ENCODE results near the gene DCAF4. TPM values are rescaled to one million over a fixed set of nuclear protein-coding genes. Genes with fewer than 3 reads are reported as not detected.

Gene DCAF4, protein sequence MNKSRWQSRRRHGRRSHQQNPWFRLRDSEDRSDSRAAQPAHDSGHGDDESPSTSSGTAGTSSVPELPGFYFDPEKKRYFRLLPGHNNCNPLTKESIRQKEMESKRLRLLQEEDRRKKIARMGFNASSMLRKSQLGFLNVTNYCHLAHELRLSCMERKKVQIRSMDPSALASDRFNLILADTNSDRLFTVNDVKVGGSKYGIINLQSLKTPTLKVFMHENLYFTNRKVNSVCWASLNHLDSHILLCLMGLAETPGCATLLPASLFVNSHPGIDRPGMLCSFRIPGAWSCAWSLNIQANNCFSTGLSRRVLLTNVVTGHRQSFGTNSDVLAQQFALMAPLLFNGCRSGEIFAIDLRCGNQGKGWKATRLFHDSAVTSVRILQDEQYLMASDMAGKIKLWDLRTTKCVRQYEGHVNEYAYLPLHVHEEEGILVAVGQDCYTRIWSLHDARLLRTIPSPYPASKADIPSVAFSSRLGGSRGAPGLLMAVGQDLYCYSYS
- 15.3 TPM for polyA plus RNA-seq
- long read RNA-seq, donor 1, result 0 reads
- long read RNA-seq, donor 2, partial matches to known transcripts, result 0 of 1 reads
- long read RNA-seq, donor 2, other reads (novel, unspliced or antisense), result 0 of 1 reads
- long read RNA-seq, donor 3, result 0 reads
- long read RNA-seq, donor 4, result 0 reads
- long read RNA-seq, donor 5, result 0 reads
- long read RNA-seq, donor 6, partial matches to known transcripts, result 0 of 1 reads
- long read RNA-seq, donor 6, other reads (novel, unspliced or antisense), result 0 of 1 reads
- long read RNA-seq, donor 7, result 0 reads
- long read RNA-seq, donor 8, partial matches to known transcripts, result 0 of 1 reads
- long read RNA-seq, donor 8, other reads (novel, unspliced or antisense), result 0 of 1 reads
- long read RNA-seq, donor 9, result 0 reads
- long read RNA-seq, donor 10, partial matches to known transcripts, result 0 of 1 reads
- long read RNA-seq, donor 10, other reads (novel, unspliced or antisense), result 0 of 1 reads
- long read RNA-seq, donor 11, partial matches to known transcripts, result 0 of 1 reads
- long read RNA-seq, donor 11, other reads (novel, unspliced or antisense), result 0 of 1 reads

DNA sequence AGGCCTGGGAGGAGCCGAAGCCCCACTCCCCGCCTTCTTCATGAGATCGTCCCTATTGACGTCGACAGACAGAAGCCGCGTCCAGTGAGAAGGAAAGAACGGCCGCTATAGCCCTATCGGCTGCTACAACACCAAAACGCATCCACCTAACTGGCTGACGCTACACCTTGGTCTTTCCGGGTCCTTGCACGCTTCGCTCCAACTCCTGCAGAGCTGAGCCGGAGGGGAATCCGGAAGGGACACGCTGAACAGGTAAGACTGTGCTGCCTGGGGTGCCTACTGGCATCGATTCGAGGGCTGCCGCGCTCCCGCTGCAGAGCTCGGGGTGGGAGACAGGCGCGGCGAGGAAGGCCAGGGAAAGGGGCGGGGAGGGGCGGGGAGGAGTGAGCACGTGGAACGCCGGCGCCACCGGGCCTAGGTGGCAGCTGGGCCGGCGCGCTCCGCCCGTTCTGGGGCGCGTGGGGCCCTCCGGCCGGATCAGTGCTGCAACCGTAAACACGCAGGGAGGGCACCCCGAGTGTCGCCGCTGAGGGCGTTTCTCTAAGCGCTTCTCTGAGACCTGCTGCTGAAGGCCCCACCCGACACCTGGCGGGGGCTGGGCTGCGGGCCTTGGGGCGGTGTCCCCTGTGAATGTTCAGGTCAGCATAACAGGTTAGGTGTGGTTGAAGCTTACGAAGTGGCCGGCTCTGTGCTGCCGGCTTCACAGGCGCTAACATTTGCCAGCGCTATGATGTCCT lies at the start of gene DCAF4:
TSS of gene DCAF4 (plus strand) at position 173 of the 737 bp plus-strand sequence. CDS start 11,515 bp downstream, outside the sequence.
- H3K27me3 ChIP-seq (ENCODE audit: control insufficient read depth, insufficient read depth, low read length), result no peaks in the 10 kb centered on the region
- peaks cover 5% of the 10 kb centered on the region for H3K4me1 ChIP-seq (ENCODE audit: control insufficient read depth, insufficient read depth, low read length)
- no CpG with 5 or more reads among the region's 59 CpGs for WGBS (ENCODE audit: insufficient coverage, low lambda C conversion rate)
- peaks cover 3% of the 10 kb centered on the region for H3K9me3 ChIP-seq (ENCODE audit: control insufficient read depth, low read depth, low read length)
- DNase-seq, result peak; percentile 98 to 99
- H3K4me3 ChIP-seq (ENCODE audit: low read length), result peak within 1 kb of the TSS; percentile 77
- H3K36me3 ChIP-seq (ENCODE audit: control insufficient read depth, insufficient read depth, low read length), result no peaks in the 10 kb centered on the region
- H3K27ac ChIP-seq (ENCODE audit: low read length), result peak within 1 kb of the TSS; percentile 93

DNA sequence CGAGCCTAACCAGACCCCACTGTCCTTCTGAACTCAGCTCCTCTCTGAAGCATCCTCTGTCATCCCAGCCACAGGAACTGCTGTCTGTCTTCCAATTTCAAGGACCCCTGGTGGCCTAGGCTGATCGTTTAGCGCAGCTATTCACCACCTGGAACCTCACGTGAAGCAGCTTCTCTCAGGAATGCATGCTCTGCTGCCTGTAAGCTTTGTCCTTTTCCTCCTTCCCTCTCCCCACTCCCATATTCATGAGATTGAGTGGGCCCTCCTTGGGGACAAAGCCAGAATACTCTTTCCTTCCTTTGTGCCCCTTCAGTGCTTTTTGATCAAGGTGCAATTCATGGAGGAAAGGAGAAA lies 49.6 kb upstream of the DCAF4 start:
- Histone ChIP-seq H3K4me1 (ENCODE audit: control insufficient read depth, insufficient read depth, low read length) (no peaks in the 10 kb centered on the region), H3K27ac (ENCODE audit: low read length) (no peak overlapping the region), H3K9me3 (ENCODE audit: control insufficient read depth, low read depth, low read length) (peaks cover 5% of the 10 kb centered on the region), H3K36me3 (ENCODE audit: control insufficient read depth, insufficient read depth, low read length) (no peaks in the 10 kb centered on the region), H3K4me3 (ENCODE audit: low read length) (no peak overlapping the region), H3K27me3 (ENCODE audit: control insufficient read depth, insufficient read depth, low read length) (no peaks in the 10 kb centered on the region)
- WGBS (ENCODE audit: insufficient coverage, low lambda C conversion rate), result no CpG with 5 or more reads among the region's 4 CpGs
- DNase-seq, result no peak

DNA sequence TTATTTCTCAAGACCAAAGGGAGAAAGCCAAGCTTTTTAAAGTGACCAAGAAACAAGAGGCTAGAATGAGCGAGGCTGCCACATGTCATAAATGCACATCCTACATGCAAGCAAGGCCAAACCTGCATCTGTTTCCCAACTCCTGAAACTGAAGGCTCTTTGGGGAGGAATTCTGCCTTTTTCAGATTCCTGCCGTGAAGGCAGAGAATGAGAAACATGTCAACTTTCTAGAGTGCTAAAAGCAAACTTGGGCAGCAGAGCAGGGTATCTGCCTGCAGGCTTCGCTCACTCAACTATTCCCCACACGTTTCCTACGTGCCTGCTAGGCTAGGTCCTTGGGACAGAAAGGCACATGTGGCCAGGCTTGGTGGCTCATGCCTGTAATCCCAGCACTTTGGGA lies 47.5 kb upstream of the DCAF4 start:
- H3K27ac ChIP-seq (ENCODE audit: low read length), result no peak overlapping the region
- H3K36me3 ChIP-seq (ENCODE audit: control insufficient read depth, insufficient read depth, low read length), result no peaks in the 10 kb centered on the region
- WGBS (ENCODE audit: insufficient coverage, low lambda C conversion rate), result no CpG with 5 or more reads among the region's 5 CpGs
- DNase-seq, result no peak
- no peaks in the 10 kb centered on the region for H3K27me3 ChIP-seq (ENCODE audit: control insufficient read depth, insufficient read depth, low read length)
- H3K4me1 ChIP-seq (ENCODE audit: control insufficient read depth, insufficient read depth, low read length), result no peaks in the 10 kb centered on the region
- no peaks in the 10 kb centered on the region for H3K9me3 ChIP-seq (ENCODE audit: control insufficient read depth, low read depth, low read length)
- H3K4me3 ChIP-seq (ENCODE audit: low read length), result no peak overlapping the region

DNA sequence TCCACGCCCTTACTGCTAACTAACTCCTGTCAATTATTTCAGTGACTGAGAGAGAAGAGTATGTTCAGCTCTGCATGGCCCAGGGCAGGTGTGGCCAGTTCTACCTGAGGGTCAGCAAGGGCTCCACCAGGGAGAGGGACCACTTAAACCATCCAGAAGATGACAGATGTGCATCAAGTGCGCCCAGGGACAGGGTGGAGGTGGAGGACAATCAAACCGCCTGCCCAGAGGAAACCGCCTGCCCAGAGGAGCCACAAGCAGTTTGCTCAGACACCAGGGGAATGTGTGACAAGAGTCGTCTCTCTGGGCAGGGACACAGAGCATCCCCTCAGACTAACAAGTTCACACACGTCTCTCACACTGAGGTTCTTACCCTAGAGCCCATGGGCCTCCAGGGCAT lies 46.8 kb upstream of the DCAF4 start:
- no peaks in the 10 kb centered on the region for H3K9me3 ChIP-seq (ENCODE audit: control insufficient read depth, low read depth, low read length)
- WGBS (ENCODE audit: insufficient coverage, low lambda C conversion rate), result 67% methylated on average over 1 of the region's 6 CpGs
- no peaks in the 10 kb centered on the region for H3K27me3 ChIP-seq (ENCODE audit: control insufficient read depth, insufficient read depth, low read length)
- H3K4me1 ChIP-seq (ENCODE audit: control insufficient read depth, insufficient read depth, low read length), result no peaks in the 10 kb centered on the region
- no peak for DNase-seq
- H3K27ac ChIP-seq (ENCODE audit: low read length), result no peak overlapping the region
- H3K36me3 ChIP-seq (ENCODE audit: control insufficient read depth, insufficient read depth, low read length), result no peaks in the 10 kb centered on the region
- H3K4me3 ChIP-seq (ENCODE audit: low read length), result no peak overlapping the region

DNA sequence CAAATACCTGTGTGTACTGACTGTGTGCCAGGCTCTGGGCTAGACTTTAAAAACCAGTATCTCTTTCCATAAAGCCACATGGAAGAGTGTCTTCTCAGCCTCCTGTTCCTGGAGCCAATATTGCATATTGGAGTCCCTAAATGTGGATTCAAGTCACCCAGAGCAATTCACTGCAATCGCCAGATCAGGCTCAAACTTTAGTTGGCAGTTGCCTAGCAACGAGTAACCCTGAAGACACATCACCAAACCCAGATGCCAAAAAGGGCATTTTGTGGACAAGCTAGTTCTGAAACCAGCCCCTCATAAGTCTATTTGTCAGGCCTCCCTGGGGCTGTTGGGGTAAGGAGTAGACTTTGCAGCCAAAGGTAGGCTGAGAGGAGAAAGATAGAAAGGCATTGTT lies 46.1 kb upstream of the DCAF4 start:
- H3K36me3 ChIP-seq (ENCODE audit: control insufficient read depth, insufficient read depth, low read length), result no peaks in the 10 kb centered on the region
- H3K27me3 ChIP-seq (ENCODE audit: control insufficient read depth, insufficient read depth, low read length), result no peaks in the 10 kb centered on the region
- DNase-seq, result no peak
- no CpG with 5 or more reads among the region's 2 CpGs for WGBS (ENCODE audit: insufficient coverage, low lambda C conversion rate)
- no peak overlapping the region for H3K4me3 ChIP-seq (ENCODE audit: low read length)
- H3K9me3 ChIP-seq (ENCODE audit: control insufficient read depth, low read depth, low read length), result no peaks in the 10 kb centered on the region
- H3K4me1 ChIP-seq (ENCODE audit: control insufficient read depth, insufficient read depth, low read length), result no peaks in the 10 kb centered on the region
- H3K27ac ChIP-seq (ENCODE audit: low read length), result no peak overlapping the region

DNA sequence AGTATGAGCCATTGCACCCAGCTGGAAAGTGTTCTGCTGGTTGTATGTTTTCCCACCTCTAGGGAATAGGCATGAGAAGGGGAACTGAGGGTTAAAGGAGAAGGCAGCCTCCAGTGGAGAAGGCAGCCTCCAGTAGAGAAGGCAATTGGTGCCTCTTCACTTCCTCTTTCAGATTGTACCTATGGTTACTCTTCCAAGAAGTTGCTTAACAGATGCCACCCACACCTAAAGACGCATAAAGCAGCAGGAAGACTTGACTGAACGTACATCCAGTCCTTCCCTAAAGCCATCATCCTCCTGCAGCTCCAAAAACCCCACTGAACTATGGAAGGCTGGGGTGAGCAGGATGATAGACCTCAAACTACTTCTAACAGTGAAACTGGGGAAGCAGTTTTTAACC lies 45.4 kb upstream of the DCAF4 start:
- no peaks in the 10 kb centered on the region for H3K27me3 ChIP-seq (ENCODE audit: control insufficient read depth, insufficient read depth, low read length)
- no peaks in the 10 kb centered on the region for H3K4me1 ChIP-seq (ENCODE audit: control insufficient read depth, insufficient read depth, low read length)
- DNase-seq, result no peak
- no CpG with 5 or more reads among the region's 2 CpGs for WGBS (ENCODE audit: insufficient coverage, low lambda C conversion rate)
- H3K27ac ChIP-seq (ENCODE audit: low read length), result no peak overlapping the region
- no peaks in the 10 kb centered on the region for H3K36me3 ChIP-seq (ENCODE audit: control insufficient read depth, insufficient read depth, low read length)
- H3K9me3 ChIP-seq (ENCODE audit: control insufficient read depth, low read depth, low read length), result no peaks in the 10 kb centered on the region
- no peak overlapping the region for H3K4me3 ChIP-seq (ENCODE audit: low read length)

DNA sequence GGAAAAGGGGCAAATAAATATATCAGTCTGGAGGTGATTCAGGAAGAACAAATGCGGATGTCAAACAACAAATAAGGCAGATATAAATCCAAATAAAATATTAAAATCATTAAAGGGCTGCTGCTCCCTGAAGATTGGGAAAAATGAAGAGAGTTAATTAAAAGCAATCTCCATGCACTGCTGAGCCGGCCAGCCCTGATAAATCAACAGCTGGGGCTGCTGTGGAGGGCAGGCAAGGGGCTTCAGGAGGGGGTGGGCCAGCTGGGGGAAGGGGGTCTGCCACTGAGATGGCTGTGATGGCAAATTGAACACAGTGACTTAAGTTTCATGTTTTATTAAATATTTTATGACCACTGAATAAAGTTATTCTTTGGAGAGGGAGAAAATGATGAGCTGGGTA lies 44.7 kb upstream of the DCAF4 start:
- Histone ChIP-seq H3K27me3 (ENCODE audit: control insufficient read depth, insufficient read depth, low read length) (no peaks in the 10 kb centered on the region), H3K36me3 (ENCODE audit: control insufficient read depth, insufficient read depth, low read length) (no peaks in the 10 kb centered on the region), H3K4me3 (ENCODE audit: low read length) (no peak overlapping the region), H3K9me3 (ENCODE audit: control insufficient read depth, low read depth, low read length) (no peaks in the 10 kb centered on the region), H3K4me1 (ENCODE audit: control insufficient read depth, insufficient read depth, low read length) (no peaks in the 10 kb centered on the region), H3K27ac (ENCODE audit: low read length) (no peak overlapping the region)
- WGBS (ENCODE audit: insufficient coverage, low lambda C conversion rate), result 20% methylated on average over 1 of the region's 2 CpGs
- DNase-seq, result no peak

DNA sequence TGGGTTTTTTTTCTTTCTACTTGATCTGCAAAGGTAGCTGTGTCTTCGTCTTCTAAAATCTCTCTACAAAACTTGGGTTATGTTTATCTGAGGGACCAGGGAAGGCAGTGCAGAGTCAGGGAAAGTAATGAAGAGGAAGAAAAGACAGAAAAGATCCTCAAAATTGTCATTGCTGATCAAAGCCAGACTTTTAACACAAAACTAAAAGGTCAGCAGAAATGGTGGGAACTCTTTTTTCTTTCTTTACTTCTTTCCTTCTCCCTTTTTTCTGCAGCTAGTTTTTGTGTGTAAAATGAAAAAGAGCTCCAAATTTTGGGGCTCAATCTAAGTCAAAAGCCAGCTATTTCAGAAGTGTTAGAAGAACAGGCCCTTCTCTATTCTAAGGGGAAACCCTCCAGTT lies 44.2 kb upstream of the DCAF4 start:
- no peaks in the 10 kb centered on the region for H3K4me1 ChIP-seq (ENCODE audit: control insufficient read depth, insufficient read depth, low read length)
- H3K36me3 ChIP-seq (ENCODE audit: control insufficient read depth, insufficient read depth, low read length), result no peaks in the 10 kb centered on the region
- H3K27me3 ChIP-seq (ENCODE audit: control insufficient read depth, insufficient read depth, low read length), result no peaks in the 10 kb centered on the region
- no peak overlapping the region for H3K27ac ChIP-seq (ENCODE audit: low read length)
- WGBS (ENCODE audit: insufficient coverage, low lambda C conversion rate), result no CpG with 5 or more reads among the region's 1 CpG
- DNase-seq, result no peak
- no peaks in the 10 kb centered on the region for H3K9me3 ChIP-seq (ENCODE audit: control insufficient read depth, low read depth, low read length)
- no peak overlapping the region for H3K4me3 ChIP-seq (ENCODE audit: low read length)

DNA sequence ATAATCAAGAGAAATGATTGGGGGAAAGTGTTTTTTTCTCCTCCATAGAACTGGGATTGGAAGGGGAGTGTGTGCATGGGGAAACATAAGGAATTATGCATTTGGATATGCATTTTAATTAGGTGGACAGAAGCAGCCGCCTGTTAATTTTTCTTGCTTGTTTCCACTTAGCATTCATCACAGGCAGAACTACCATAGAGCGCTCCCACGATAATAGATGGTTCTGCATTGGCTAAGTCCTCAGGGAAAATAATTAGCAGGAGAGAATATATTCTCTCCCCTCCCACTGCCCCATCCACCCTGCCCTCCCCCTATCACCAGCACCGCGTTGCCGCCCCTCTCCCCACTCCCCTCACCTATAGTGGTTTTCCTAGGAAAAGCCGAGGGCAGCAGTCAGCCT lies 43.8 kb upstream of the DCAF4 start:
- no peak for DNase-seq
- no peak overlapping the region for H3K27ac ChIP-seq (ENCODE audit: low read length)
- H3K36me3 ChIP-seq (ENCODE audit: control insufficient read depth, insufficient read depth, low read length), result no peaks in the 10 kb centered on the region
- no peaks in the 10 kb centered on the region for H3K4me1 ChIP-seq (ENCODE audit: control insufficient read depth, insufficient read depth, low read length)
- no peaks in the 10 kb centered on the region for H3K27me3 ChIP-seq (ENCODE audit: control insufficient read depth, insufficient read depth, low read length)
- H3K4me3 ChIP-seq (ENCODE audit: low read length), result no peak overlapping the region
- WGBS (ENCODE audit: insufficient coverage, low lambda C conversion rate), result no CpG with 5 or more reads among the region's 7 CpGs
- H3K9me3 ChIP-seq (ENCODE audit: control insufficient read depth, low read depth, low read length), result no peaks in the 10 kb centered on the region

DNA sequence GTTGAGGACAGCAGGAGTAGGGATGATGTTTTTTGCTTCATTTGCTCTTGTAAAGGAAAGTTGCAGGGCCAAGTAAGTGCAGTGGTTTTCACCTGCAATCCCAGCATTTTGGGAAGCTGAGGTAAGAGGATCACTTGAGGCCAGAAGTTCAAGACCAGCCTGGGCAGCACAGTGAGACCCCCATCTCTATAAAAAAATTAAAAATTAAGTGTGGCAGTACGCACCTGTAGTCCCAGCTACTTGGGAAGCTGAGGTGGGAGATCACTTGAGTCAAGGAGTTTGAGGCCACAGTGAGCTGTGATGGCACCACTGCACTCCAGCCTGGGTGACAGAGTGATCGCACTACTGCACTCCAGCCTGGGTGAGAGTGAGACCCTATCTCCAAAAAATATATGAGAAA lies 43.2 kb upstream of the DCAF4 start:
- Histone ChIP-seq H3K36me3 (ENCODE audit: control insufficient read depth, insufficient read depth, low read length) (no peaks in the 10 kb centered on the region), H3K9me3 (ENCODE audit: control insufficient read depth, low read depth, low read length) (no peaks in the 10 kb centered on the region), H3K4me3 (ENCODE audit: low read length) (no peak overlapping the region), H3K27ac (ENCODE audit: low read length) (no peak overlapping the region), H3K27me3 (ENCODE audit: control insufficient read depth, insufficient read depth, low read length) (no peaks in the 10 kb centered on the region), H3K4me1 (ENCODE audit: control insufficient read depth, insufficient read depth, low read length) (no peaks in the 10 kb centered on the region)
- no CpG with 5 or more reads among the region's 2 CpGs for WGBS (ENCODE audit: insufficient coverage, low lambda C conversion rate)
- no peak for DNase-seq
